ENCODE measurements around the gene CCDC190. TPM values are rescaled to one million over a fixed set of nuclear protein-coding genes. Genes with fewer than 3 reads are reported as not detected.

CCDC190 gene
- total and polyA plus RNA-seq, 2 of the 8 experiments (the other 6 are each of a cell fraction or from before 2014, with no cell fraction given), result not detected

DNA sequence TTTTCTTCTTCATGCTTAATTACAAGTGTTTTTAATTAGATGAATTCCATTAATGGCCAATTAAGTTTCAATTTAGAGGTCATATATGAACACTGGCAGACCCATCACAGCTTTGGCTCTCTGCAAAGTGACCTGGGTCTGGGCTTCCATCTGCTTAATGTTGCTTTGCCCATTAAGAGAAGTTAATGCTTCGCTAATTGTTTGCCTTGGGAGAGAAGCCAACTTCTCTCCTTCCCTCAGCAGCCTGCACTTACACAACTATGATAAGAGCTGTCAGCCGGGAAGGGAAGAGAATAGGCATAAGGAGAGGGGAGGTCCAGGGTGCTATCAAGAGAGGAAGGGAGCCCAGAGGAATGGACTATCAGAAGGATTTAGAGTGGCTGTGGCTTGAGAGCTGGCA, 29.0 kb upstream of the CCDC190 start:
- H3K27ac ChIP-seq (ENCODE audit: low read depth, low read length), result no peak overlapping the region
- no peak for FAIRE-seq
- TF ChIP-seq TCF12 (IDR thresholded peaks at IDR 0.05; ENCODE audit: low read depth, low read length) (no peak), EGR1 (IDR thresholded peaks at IDR 0.05; ENCODE audit: borderline replicate concordance, low read depth, low read length) (no peak), KDM4A (IDR thresholded peaks at IDR 0.05; ENCODE audit: low read depth, low read length, severe bottlenecking) (no peak), POLR2AphosphoS5 (IDR thresholded peaks at IDR 0.05; ENCODE audit: low read depth, low read length) (no peak)
- TF ChIP-seq, protein P1, sequence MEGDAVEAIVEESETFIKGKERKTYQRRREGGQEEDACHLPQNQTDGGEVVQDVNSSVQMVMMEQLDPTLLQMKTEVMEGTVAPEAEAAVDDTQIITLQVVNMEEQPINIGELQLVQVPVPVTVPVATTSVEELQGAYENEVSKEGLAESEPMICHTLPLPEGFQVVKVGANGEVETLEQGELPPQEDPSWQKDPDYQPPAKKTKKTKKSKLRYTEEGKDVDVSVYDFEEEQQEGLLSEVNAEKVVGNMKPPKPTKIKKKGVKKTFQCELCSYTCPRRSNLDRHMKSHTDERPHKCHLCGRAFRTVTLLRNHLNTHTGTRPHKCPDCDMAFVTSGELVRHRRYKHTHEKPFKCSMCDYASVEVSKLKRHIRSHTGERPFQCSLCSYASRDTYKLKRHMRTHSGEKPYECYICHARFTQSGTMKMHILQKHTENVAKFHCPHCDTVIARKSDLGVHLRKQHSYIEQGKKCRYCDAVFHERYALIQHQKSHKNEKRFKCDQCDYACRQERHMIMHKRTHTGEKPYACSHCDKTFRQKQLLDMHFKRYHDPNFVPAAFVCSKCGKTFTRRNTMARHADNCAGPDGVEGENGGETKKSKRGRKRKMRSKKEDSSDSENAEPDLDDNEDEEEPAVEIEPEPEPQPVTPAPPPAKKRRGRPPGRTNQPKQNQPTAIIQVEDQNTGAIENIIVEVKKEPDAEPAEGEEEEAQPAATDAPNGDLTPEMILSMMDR (IDR thresholded peaks at IDR 0.05; ENCODE audit: control extremely low read depth in 1 of 3, insufficient read depth in 1 of 3, low read depth in 1 of 3, low read length in 3 of 3), result no peak
- TF ChIP-seq, protein P2, sequence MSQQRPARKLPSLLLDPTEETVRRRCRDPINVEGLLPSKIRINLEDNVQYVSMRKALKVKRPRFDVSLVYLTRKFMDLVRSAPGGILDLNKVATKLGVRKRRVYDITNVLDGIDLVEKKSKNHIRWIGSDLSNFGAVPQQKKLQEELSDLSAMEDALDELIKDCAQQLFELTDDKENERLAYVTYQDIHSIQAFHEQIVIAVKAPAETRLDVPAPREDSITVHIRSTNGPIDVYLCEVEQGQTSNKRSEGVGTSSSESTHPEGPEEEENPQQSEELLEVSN (IDR thresholded peaks at IDR 0.05), result no peak
- no peak overlapping the region for H3K4me2 ChIP-seq (ENCODE audit: insufficient read depth in 1 of 2, low read depth in 2 of 2, low read length in 2 of 2)
- H4K5ac ChIP-seq (ENCODE audit: insufficient read length, low read depth, low read length), result no peak overlapping the region
- no peak overlapping the region for H3K56ac ChIP-seq (replicated peaks; ENCODE audit: insufficient read length, low read depth, low read length)
- no peaks in the 10 kb centered on the region for H3K79me2 ChIP-seq (ENCODE audit: control insufficient read depth in 1 of 2, insufficient read depth in 2 of 2, low read length in 2 of 2)
- H3K14ac ChIP-seq (ENCODE audit: insufficient read length), result no peak overlapping the region
- H2BK20ac ChIP-seq (ENCODE audit: low read length), result no peak overlapping the region
- no peak overlapping the region for H2BK5ac ChIP-seq (ENCODE audit: low read depth, low read length)
- no peaks in the 10 kb centered on the region for H3K23me2 ChIP-seq (ENCODE audit: low read depth, low read length)
- H3K9me3 ChIP-seq (ENCODE audit: insufficient read depth in 2 of 2, low read depth in 1 of 2, low read length in 1 of 2), result no peaks in the 10 kb centered on the region
- H2BK120ac ChIP-seq (replicated peaks; ENCODE audit: low read depth, low read length), result no peak overlapping the region
- H2BK15ac ChIP-seq (ENCODE audit: low read length), result no peak overlapping the region
- DNase-seq (ENCODE audit: low read depth in 1 of 2, low spot score in 2 of 2), result no peak
- no peaks in the 10 kb centered on the region for H3K27me3 ChIP-seq (replicated peaks in 1 of 4; ENCODE audit: control insufficient read depth in 3 of 4, extremely low read depth in 1 of 4, insufficient read depth in 3 of 4, low read length in 3 of 4)
- no peaks in the 10 kb centered on the region; the same call in 1 of the 2 replicates for H3K79me1 ChIP-seq (ENCODE audit: low read depth, low read length)
- no peak overlapping the region for H4K91ac ChIP-seq (replicated peaks; ENCODE audit: insufficient read length, low read length)
- ChIA-PET POLR2A (ENCODE audit: partially characterized antibody) (interaction anchor here (0.9 kb wide), 1 partner anchor 432 kb away, joined by 3 read pairs; the partner anchor contains the start of gene NUF2), CTCF (ENCODE audit: partially characterized antibody) (interaction anchor here (1.0 to 3.9 kb wide), 4 partner anchors 11 to 285 kb away, joined by 3 to 17 read pairs (median 12); no protein-coding TSS in a partner anchor)
- H3K23ac ChIP-seq (ENCODE audit: insufficient read length), result no peak overlapping the region
- H3K9ac ChIP-seq (replicated peaks in 1 of 4; ENCODE audit: extremely low read depth in 1 of 4, low read depth in 3 of 4, low read length in 3 of 4), result no peak overlapping the region
- H2AK5ac ChIP-seq (ENCODE audit: low read depth, low read length), result no peak overlapping the region
- no peak overlapping the region for H4K8ac ChIP-seq (ENCODE audit: extremely low read depth, insufficient read depth, low read length)
- H3K4ac ChIP-seq (replicated peaks; ENCODE audit: insufficient read length, low read depth, low read length), result no peak overlapping the region
- WGBS, 2 experiments (ENCODE audit: extremely low coverage in 1 of 2, insufficient coverage in 1 of 2, insufficient read length in 1 of 2, insufficient replicate concordance in 2 of 2, low coverage in 1 of 2, low lambda C conversion rate in 2 of 2, missing lambda C conversion rate in 1 of 2), result 91% methylated on average over 2 of the region's 2 CpGs; no CpG with 5 or more reads in 1 of the 2 experiments
- no peak overlapping the region for H2AFZ ChIP-seq (ENCODE audit: low read length)
- no peak overlapping the region for H3K18ac ChIP-seq (ENCODE audit: extremely low read depth, low read length)
- H3K36me3 ChIP-seq (ENCODE audit: control insufficient read depth in 2 of 4, insufficient read depth in 4 of 4, low read length in 3 of 4), result no peaks in the 10 kb centered on the region; a peak in 1 of 8 replicates
- no peak overlapping the region for H2BK12ac ChIP-seq (ENCODE audit: low read depth, low read length)
- H3K4me3 ChIP-seq (ENCODE audit: extremely low read depth in 1 of 4, insufficient read depth in 2 of 4, low read depth in 3 of 4, low read length in 4 of 4), result no peak overlapping the region
- H4K20me1 ChIP-seq (replicated peaks in 1 of 2; ENCODE audit: control insufficient read depth in 1 of 2, insufficient read depth in 2 of 2, low read length in 2 of 2), result no peaks in the 10 kb centered on the region
- H3K4me1 ChIP-seq (replicated peaks in 1 of 4; ENCODE audit: control insufficient read depth in 3 of 4, insufficient read depth in 4 of 4, low read length in 3 of 4), result peaks cover 0 to 4% (median 2%) of the 10 kb centered on the region in 4 experiments; a peak in 1 of 7 replicates
